Measurements from ENCODE around the gene BCAP31. TPM values are rescaled to one million over a fixed set of nuclear protein-coding genes. Genes with fewer than 3 reads are reported as not detected.
A peak's percentile ranks its signal among the peaks of the same experiment; 100 is the strongest.

BCAP31 gene
- total and polyA plus RNA-seq, 2 of the 13 experiments (the other 11 are each of a cell fraction or from before 2014, with no cell fraction given), result 139 to 178 TPM

DNA sequence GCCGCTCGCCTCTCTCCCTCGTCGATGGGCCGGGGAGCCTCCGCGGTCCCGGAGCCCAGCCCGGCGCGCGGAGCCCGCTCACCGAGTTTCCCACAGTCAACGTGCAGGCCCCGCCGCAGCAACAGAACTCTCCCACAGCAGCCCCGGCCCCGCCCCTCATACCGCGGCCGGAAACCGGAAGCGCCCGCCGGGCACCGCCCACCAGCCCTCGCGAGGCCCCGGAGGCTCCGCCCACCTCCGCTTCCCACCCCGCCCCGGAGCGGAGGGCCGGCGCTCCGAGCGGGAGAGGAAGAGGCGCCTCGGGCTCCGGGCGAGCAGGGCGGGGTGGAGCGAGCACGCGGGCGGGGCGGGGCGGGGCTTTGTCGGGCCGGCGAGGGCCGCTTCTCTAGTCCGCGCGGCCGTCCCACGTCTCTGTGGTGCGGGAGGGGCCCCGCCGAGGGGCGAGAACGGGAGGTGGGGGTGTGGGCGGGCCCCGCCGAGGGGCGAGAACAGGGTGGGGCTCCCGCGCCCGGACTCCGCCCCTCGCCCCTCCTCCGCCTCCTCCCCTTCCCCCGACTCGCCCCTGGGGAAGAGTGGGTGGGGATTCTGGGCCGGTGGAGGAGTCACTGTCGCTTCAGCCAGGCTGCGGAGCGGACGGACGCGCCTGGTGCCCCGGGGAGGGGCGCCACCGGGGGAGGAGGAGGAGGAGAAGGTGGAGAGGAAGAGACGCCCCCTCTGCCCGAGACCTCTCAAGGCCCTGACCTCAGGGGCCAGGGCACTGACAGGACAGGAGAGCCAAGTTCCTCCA is at the start of gene BCAP31, which contains the start of gene ABCD1 (continued):
- TF ChIP-seq MAZ (IDR thresholded peaks at IDR 0.05; ENCODE audit: borderline replicate concordance, low read depth, low read length), result peak; percentile 38; the same call in 1 of the 2 replicates
- TF ChIP-seq MAZ (CRISPR knock-in tag; IDR thresholded peaks at IDR 0.05; ENCODE audit: low read depth), result peak; percentile 49; the same call in 1 of the 2 replicates
- 0 out of 2 replicates have a peak, but pooled peaks have one; percentile 57 for TF ChIP-seq ZC3H13 (CRISPR knock-in tag; IDR thresholded peaks at IDR 0.05)
- TF ChIP-seq ATM (IDR thresholded peaks at IDR 0.05; ENCODE audit: borderline replicate concordance), result no peak
- no peak for TF ChIP-seq MTA3 (CRISPR knock-in tag; IDR thresholded peaks at IDR 0.05)
- no peak for TF ChIP-seq ZFAT (CRISPR knock-in tag; conservative IDR thresholded peaks at IDR 0.05)
- TF ChIP-seq ZNF263 (CRISPR knock-in tag; IDR thresholded peaks at IDR 0.05), result peak; percentile 75
- no peak for TF ChIP-seq ZNF501 (CRISPR knock-in tag; IDR thresholded peaks at IDR 0.05)
- no peak for TF ChIP-seq ZNF564 (CRISPR knock-in tag; IDR thresholded peaks at IDR 0.05)
- TF ChIP-seq THAP11 (CRISPR knock-in tag; IDR thresholded peaks at IDR 0.05), result peak; percentile 28; the same call in 1 of the 2 replicates
- peak; percentile 20 for TF ChIP-seq TBL1XR1 (IDR thresholded peaks at IDR 0.05; ENCODE audit: borderline replicate concordance, low read length, partially characterized antibody)
- TF ChIP-seq, protein P1, sequence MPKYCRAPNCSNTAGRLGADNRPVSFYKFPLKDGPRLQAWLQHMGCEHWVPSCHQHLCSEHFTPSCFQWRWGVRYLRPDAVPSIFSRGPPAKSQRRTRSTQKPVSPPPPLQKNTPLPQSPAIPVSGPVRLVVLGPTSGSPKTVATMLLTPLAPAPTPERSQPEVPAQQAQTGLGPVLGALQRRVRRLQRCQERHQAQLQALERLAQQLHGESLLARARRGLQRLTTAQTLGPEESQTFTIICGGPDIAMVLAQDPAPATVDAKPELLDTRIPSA (CRISPR knock-in tag; IDR thresholded peaks at IDR 0.05; ENCODE audit: borderline replicate concordance), result no peak
- peak; percentile 35; the same call in 1 of the 3 replicates for TF ChIP-seq MXI1 (IDR thresholded peaks at IDR 0.05; ENCODE audit: borderline replicate concordance, low read depth, low read length)
- TF ChIP-seq ZNF331 (CRISPR knock-in tag; IDR thresholded peaks at IDR 0.05), result no peak
- TF ChIP-seq JUN (CRISPR knock-in tag; IDR thresholded peaks at IDR 0.05), result no peak
- no peak for TF ChIP-seq ZNF790 (CRISPR knock-in tag; IDR thresholded peaks at IDR 0.05; ENCODE audit: borderline replicate concordance)
- TF ChIP-seq RAD21 (CRISPR knock-in tag; IDR thresholded peaks at IDR 0.05), result peak; percentile 25; the same call in 1 of the 2 replicates
- no peak for TF ChIP-seq ZNF883 (CRISPR knock-in tag; IDR thresholded peaks at IDR 0.05; ENCODE audit: not compliant biosample characterization)
- no peak for TF ChIP-seq FLYWCH1 (CRISPR knock-in tag; IDR thresholded peaks at IDR 0.05)
- TF ChIP-seq JDP2 (CRISPR knock-in tag; IDR thresholded peaks at IDR 0.05; ENCODE audit: borderline replicate concordance), result no peak
- no peak for TF ChIP-seq SMAD3 (CRISPR knock-in tag; IDR thresholded peaks at IDR 0.05)
- TF ChIP-seq MAFF (IDR thresholded peaks at IDR 0.05; ENCODE audit: low read depth, low read length), result no peak
- no peak for TF ChIP-seq SMYD3 (CRISPR knock-in tag; IDR thresholded peaks at IDR 0.05)
- TF ChIP-seq, protein P2, sequence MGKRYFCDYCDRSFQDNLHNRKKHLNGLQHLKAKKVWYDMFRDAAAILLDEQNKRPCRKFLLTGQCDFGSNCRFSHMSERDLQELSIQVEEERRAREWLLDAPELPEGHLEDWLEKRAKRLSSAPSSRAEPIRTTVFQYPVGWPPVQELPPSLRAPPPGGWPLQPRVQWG (CRISPR knock-in tag; IDR thresholded peaks at IDR 0.05; ENCODE audit: borderline replicate concordance, low read depth), result no peak
- TF ChIP-seq ISL2 (CRISPR knock-in tag; IDR thresholded peaks at IDR 0.05), result no peak
- no peak for TF ChIP-seq ZNF776 (CRISPR knock-in tag; IDR thresholded peaks at IDR 0.05)
- no peak for TF ChIP-seq ERF (CRISPR knock-in tag; IDR thresholded peaks at IDR 0.05)
- no peak for TF ChIP-seq ZNF839 (CRISPR knock-in tag; IDR thresholded peaks at IDR 0.05; ENCODE audit: borderline replicate concordance)
- TF ChIP-seq, protein P3, sequence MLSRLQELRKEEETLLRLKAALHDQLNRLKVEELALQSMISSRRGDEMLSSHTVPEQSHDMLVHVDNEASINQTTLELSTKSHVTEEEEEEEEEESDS (CRISPR knock-in tag; IDR thresholded peaks at IDR 0.05; ENCODE audit: borderline replicate concordance), result no peak
- no peak for TF ChIP-seq MAF1 (CRISPR knock-in tag; IDR thresholded peaks at IDR 0.05; ENCODE audit: borderline replicate concordance)
- TF ChIP-seq ZNF510 (CRISPR knock-in tag; IDR thresholded peaks at IDR 0.05; ENCODE audit: low read depth), result no peak
- TF ChIP-seq SP1 (IDR thresholded peaks at IDR 0.05), result no peak
- TF ChIP-seq SP1 (CRISPR knock-in tag; IDR thresholded peaks at IDR 0.05), result peak; percentile 43; the same call in 1 of the 2 replicates

Data from HepG2 (cell line).